PFSK-1 (cell line): Measurements from ENCODE around the gene RXFP1.

Source experiments
- POLR2AphosphoS5 ChIP-seq: IDR thresholded peaks from 2 replicates; pipeline ENCODE4 v1.6.1; 2012; ENCODE audit warnings: low read depth, mild to moderate bottlenecking, control low read depth, low read length, moderate library complexity
- REST ChIP-seq, 2 experiments: IDR thresholded peaks; 2 replicates each; pipeline versions ENCODE4 v1.6.1 to v1.8.0; 2011 to 2012; ENCODE audit warnings: low read depth in 2 of 2, low read length in 2 of 2, control low read depth in 1 of 2, inconsistent platforms in 1 of 2, mild to moderate bottlenecking in 1 of 2, moderate library complexity in 1 of 2; ENCODE audit not compliant: insufficient read depth in 1 of 2
- SIN3A ChIP-seq: IDR thresholded peaks from 2 replicates; pipeline ENCODE4 v1.6.1; 2012; ENCODE audit warnings: mild to moderate bottlenecking, low read length, moderate library complexity, borderline replicate concordance; ENCODE audit not compliant: insufficient read depth
- TAF1 ChIP-seq: IDR thresholded peaks from 2 replicates; pipeline ENCODE4 v1.6.1; 2012; ENCODE audit warnings: low read length, control low read depth, borderline replicate concordance; ENCODE audit not compliant: insufficient read depth

- TF ChIP-seq REST (IDR thresholded peaks at IDR 0.05; ENCODE audit: insufficient read depth in 1 of 2, low read depth in 2 of 2, low read length in 2 of 2), result no peak
- TF ChIP-seq TAF1, result no peak
- no peak for TF ChIP-seq POLR2AphosphoS5
- no peak for TF ChIP-seq SIN3A
Observed at GRCh38 chr4:158617956-158618355, 96.3 kb downstream of the RXFP1 start.
